ENCODE data around the gene MTX3.

MTX3 gene

GRCh38 chr5:79964136-79964535, 26.9 kb downstream of the MTX3 start:
- H3K36me3 ChIP-seq (ENCODE audit: control insufficient read depth in 5 of 5, insufficient read depth in 5 of 5, low read length in 5 of 5), result no peaks in the 10 kb centered on the region
- H3K4me3 ChIP-seq (ENCODE audit: low read depth in 1 of 5, low read length in 5 of 5), result no peak overlapping the region
- H3K27ac ChIP-seq (ENCODE audit: low read depth, low read length), result no peak overlapping the region
- peaks cover 0 to 2% (median 0%) of the 10 kb centered on the region in 5 donors for H3K27me3 ChIP-seq (ENCODE audit: control insufficient read depth in 5 of 5, insufficient read depth in 4 of 5, low read length in 5 of 5)
- no peaks in the 10 kb centered on the region for H3K9me3 ChIP-seq (ENCODE audit: control insufficient read depth in 5 of 5, low read length in 5 of 5)
- H3K4me1 ChIP-seq (ENCODE audit: control insufficient read depth in 5 of 5, insufficient read depth in 5 of 5, low read length in 5 of 5), result no peaks in the 10 kb centered on the region
- H3K9ac ChIP-seq (ENCODE audit: low read length in 5 of 5), result no peak overlapping the region

GRCh38 chr5:79963261-79964061, 27.6 kb downstream of the MTX3 start:
- Histone ChIP-seq H3K9ac (ENCODE audit: low read length in 5 of 5) (no peak overlapping the region), H3K27ac (ENCODE audit: low read depth, low read length) (no peak overlapping the region), H3K36me3 (ENCODE audit: control insufficient read depth in 5 of 5, insufficient read depth in 5 of 5, low read length in 5 of 5) (no peaks in the 10 kb centered on the region), H3K9me3 (ENCODE audit: control insufficient read depth in 5 of 5, low read length in 5 of 5) (no peaks in the 10 kb centered on the region), H3K4me1 (ENCODE audit: control insufficient read depth in 5 of 5, insufficient read depth in 5 of 5, low read length in 5 of 5) (no peaks in the 10 kb centered on the region), H3K4me3 (ENCODE audit: low read depth in 1 of 5, low read length in 5 of 5) (no peak overlapping the region), H3K27me3 (ENCODE audit: control insufficient read depth in 5 of 5, insufficient read depth in 4 of 5, low read length in 5 of 5) (peaks cover 0 to 2% (median 0%) of the 10 kb centered on the region in 5 donors)

GRCh38 chr5:79962575-79963222, 28.4 kb downstream of the MTX3 start:
- H3K36me3 ChIP-seq (ENCODE audit: control insufficient read depth in 5 of 5, insufficient read depth in 5 of 5, low read length in 5 of 5), result no peaks in the 10 kb centered on the region
- no peaks in the 10 kb centered on the region for H3K4me1 ChIP-seq (ENCODE audit: control insufficient read depth in 5 of 5, insufficient read depth in 5 of 5, low read length in 5 of 5)
- no peaks in the 10 kb centered on the region for H3K9me3 ChIP-seq (ENCODE audit: control insufficient read depth in 5 of 5, low read length in 5 of 5)
- no peaks in the 10 kb centered on the region for H3K27me3 ChIP-seq (ENCODE audit: control insufficient read depth in 5 of 5, insufficient read depth in 4 of 5, low read length in 5 of 5)
- H3K4me3 ChIP-seq (ENCODE audit: low read depth in 1 of 5, low read length in 5 of 5), result no peak overlapping the region
- no peak overlapping the region for H3K27ac ChIP-seq (ENCODE audit: low read depth, low read length)
- no peak overlapping the region for H3K9ac ChIP-seq (ENCODE audit: low read length in 5 of 5)

GRCh38 chr5:79961716-79962574, 29.1 kb downstream of the MTX3 start:
- Histone ChIP-seq H3K36me3 (ENCODE audit: control insufficient read depth in 5 of 5, insufficient read depth in 5 of 5, low read length in 5 of 5) (no peaks in the 10 kb centered on the region), H3K27me3 (ENCODE audit: control insufficient read depth in 5 of 5, insufficient read depth in 4 of 5, low read length in 5 of 5) (no peaks in the 10 kb centered on the region), H3K9ac (ENCODE audit: low read length in 5 of 5) (no peak overlapping the region), H3K4me3 (ENCODE audit: low read depth in 1 of 5, low read length in 5 of 5) (no peak overlapping the region), H3K9me3 (ENCODE audit: control insufficient read depth in 5 of 5, low read length in 5 of 5) (no peaks in the 10 kb centered on the region), H3K27ac (ENCODE audit: low read depth, low read length) (no peak overlapping the region), H3K4me1 (ENCODE audit: control insufficient read depth in 5 of 5, insufficient read depth in 5 of 5, low read length in 5 of 5) (no peaks in the 10 kb centered on the region)

- no peak overlapping the region for H3K27ac ChIP-seq (ENCODE audit: low read depth, low read length)
- no peak overlapping the region for H3K9ac ChIP-seq (ENCODE audit: low read length in 5 of 5)
- H3K27me3 ChIP-seq (ENCODE audit: control insufficient read depth in 5 of 5, insufficient read depth in 4 of 5, low read length in 5 of 5), result peaks cover 0 to 5% (median 3%) of the 10 kb centered on the region in 5 donors
- no peak overlapping the region for H3K4me3 ChIP-seq (ENCODE audit: low read depth in 1 of 5, low read length in 5 of 5)
- H3K36me3 ChIP-seq (ENCODE audit: control insufficient read depth in 5 of 5, insufficient read depth in 5 of 5, low read length in 5 of 5), result no peaks in the 10 kb centered on the region
- no peaks in the 10 kb centered on the region for H3K9me3 ChIP-seq (ENCODE audit: control insufficient read depth in 5 of 5, low read length in 5 of 5)
- no peaks in the 10 kb centered on the region for H3K4me1 ChIP-seq (ENCODE audit: control insufficient read depth in 5 of 5, insufficient read depth in 5 of 5, low read length in 5 of 5)
Observed at GRCh38 chr5:79959407-79959806, 31.7 kb downstream of the MTX3 start.

GRCh38 chr5:79955941-79956670, 35.0 kb downstream of the MTX3 start:
- no peak overlapping the region for H3K9ac ChIP-seq (ENCODE audit: low read length in 5 of 5)
- no peak overlapping the region for H3K27ac ChIP-seq (ENCODE audit: low read depth, low read length)
- no peaks in the 10 kb centered on the region for H3K4me1 ChIP-seq (ENCODE audit: control insufficient read depth in 5 of 5, insufficient read depth in 5 of 5, low read length in 5 of 5)
- no peak overlapping the region for H3K4me3 ChIP-seq (ENCODE audit: low read depth in 1 of 5, low read length in 5 of 5)
- no peaks in the 10 kb centered on the region for H3K9me3 ChIP-seq (ENCODE audit: control insufficient read depth in 5 of 5, low read length in 5 of 5)
- no peaks in the 10 kb centered on the region for H3K36me3 ChIP-seq (ENCODE audit: control insufficient read depth in 5 of 5, insufficient read depth in 5 of 5, low read length in 5 of 5)
- H3K27me3 ChIP-seq (ENCODE audit: control insufficient read depth in 5 of 5, insufficient read depth in 4 of 5, low read length in 5 of 5), result peaks cover 0 to 5% (median 3%) of the 10 kb centered on the region in 5 donors

- Histone ChIP-seq H3K9ac (ENCODE audit: low read length in 5 of 5) (no peak overlapping the region), H3K27me3 (ENCODE audit: control insufficient read depth in 5 of 5, insufficient read depth in 4 of 5, low read length in 5 of 5) (peaks cover 0 to 5% (median 3%) of the 10 kb centered on the region in 5 donors), H3K36me3 (ENCODE audit: control insufficient read depth in 5 of 5, insufficient read depth in 5 of 5, low read length in 5 of 5) (no peaks in the 10 kb centered on the region), H3K4me3 (ENCODE audit: low read depth in 1 of 5, low read length in 5 of 5) (no peak overlapping the region), H3K27ac (ENCODE audit: low read depth, low read length) (no peak overlapping the region), H3K4me1 (ENCODE audit: control insufficient read depth in 5 of 5, insufficient read depth in 5 of 5, low read length in 5 of 5) (no peaks in the 10 kb centered on the region), H3K9me3 (ENCODE audit: control insufficient read depth in 5 of 5, low read length in 5 of 5) (no peaks in the 10 kb centered on the region)
Observed at GRCh38 chr5:79955356-79955895, 35.6 kb downstream of the MTX3 start.

- Histone ChIP-seq H3K4me1 (ENCODE audit: control insufficient read depth in 5 of 5, insufficient read depth in 5 of 5, low read length in 5 of 5) (no peaks in the 10 kb centered on the region), H3K4me3 (ENCODE audit: low read depth in 1 of 5, low read length in 5 of 5) (no peak overlapping the region), H3K27ac (ENCODE audit: low read depth, low read length) (no peak overlapping the region), H3K36me3 (ENCODE audit: control insufficient read depth in 5 of 5, insufficient read depth in 5 of 5, low read length in 5 of 5) (no peaks in the 10 kb centered on the region), H3K27me3 (ENCODE audit: control insufficient read depth in 5 of 5, insufficient read depth in 4 of 5, low read length in 5 of 5) (peaks cover 0 to 5% (median 3%) of the 10 kb centered on the region in 5 donors), H3K9me3 (ENCODE audit: control insufficient read depth in 5 of 5, low read length in 5 of 5) (no peaks in the 10 kb centered on the region), H3K9ac (ENCODE audit: low read length in 5 of 5) (no peak overlapping the region)
Observed at GRCh38 chr5:79954620-79955019, 36.4 kb downstream of the MTX3 start.

GRCh38 chr5:79947567-79947966, 43.5 kb downstream of the MTX3 start:
- no peak overlapping the region for H3K9ac ChIP-seq (ENCODE audit: low read length in 5 of 5)
- H3K4me1 ChIP-seq (ENCODE audit: control insufficient read depth in 5 of 5, insufficient read depth in 5 of 5, low read length in 5 of 5), result no peaks in the 10 kb centered on the region
- H3K27ac ChIP-seq (ENCODE audit: low read depth, low read length), result no peak overlapping the region
- no peaks in the 10 kb centered on the region for H3K9me3 ChIP-seq (ENCODE audit: control insufficient read depth in 5 of 5, low read length in 5 of 5)
- H3K36me3 ChIP-seq (ENCODE audit: control insufficient read depth in 5 of 5, insufficient read depth in 5 of 5, low read length in 5 of 5), result no peaks in the 10 kb centered on the region
- H3K27me3 ChIP-seq (ENCODE audit: control insufficient read depth in 5 of 5, insufficient read depth in 4 of 5, low read length in 5 of 5), result no peaks in the 10 kb centered on the region
- no peak overlapping the region for H3K4me3 ChIP-seq (ENCODE audit: low read depth in 1 of 5, low read length in 5 of 5)

All from subcutaneous abdominal adipose tissue (tissue), 5 donors.